Activated T-helper 1 cell treated with Interleukin-2 at 50 U/mL for 16 hours (primary cell): ENCODE results near the gene EFTUD2.

Experiments
- DNase-seq: peaks from one replicate; pipeline ENCODE4 v3.0.0-alpha.2; 2020; ENCODE audit warnings: low read depth

Gene EFTUD2

GRCh38 chr17:44910231-44911106, 11.2 kb upstream of the EFTUD2 start:
- DNase-seq, result no peak

GRCh38 chr17:44909681-44910144, 10.5 kb upstream of the EFTUD2 start:
- no peak for DNase-seq

GRCh38 chr17:44908761-44909326, 9.6 kb upstream of the EFTUD2 start:
- no peak for DNase-seq

GRCh38 chr17:44907729-44908470, 8.7 kb upstream of the EFTUD2 start:
- no peak for DNase-seq

- no peak for DNase-seq
Measured at GRCh38 chr17:44906763-44907728, 7.8 kb upstream of the EFTUD2 start.

GRCh38 chr17:44906010-44906646, 6.9 kb upstream of the EFTUD2 start:
- DNase-seq, result no peak

GRCh38 chr17:44905006-44906000, 6.1 kb upstream of the EFTUD2 start:
- no peak for DNase-seq

- DNase-seq, result no peak
Measured at GRCh38 chr17:44904001-44904984, 5.0 kb upstream of the EFTUD2 start.

- DNase-seq, result no peak
Measured at GRCh38 chr17:44903012-44903685, 3.9 kb upstream of the EFTUD2 start.

- DNase-seq, result no peak
Measured at GRCh38 chr17:44902135-44902760, 3.0 kb upstream of the EFTUD2 start.

- no peak for DNase-seq
Measured at GRCh38 chr17:44901411-44901921, 2.2 kb upstream of the EFTUD2 start.

- DNase-seq, result no peak
Measured at GRCh38 chr17:44900894-44901293, 1.6 kb upstream of the EFTUD2 start.

- no peak for DNase-seq
Measured at GRCh38 chr17:44898768-44899073, 524 bp downstream of the EFTUD2 start.

GRCh38 chr17:44894642-44895041, 4.6 kb downstream of the EFTUD2 start:
- DNase-seq, result no peak

GRCh38 chr17:44892250-44892649, 7.0 kb downstream of the EFTUD2 start:
- no peak for DNase-seq

GRCh38 chr17:44889003-44889402, 10.2 kb downstream of the EFTUD2 start:
- DNase-seq, result no peak
